ENCODE results near the gene ITGB8. TPM values are rescaled to one million over a fixed set of nuclear protein-coding genes. Genes with fewer than 3 reads are reported as not detected.

Gene ITGB8
- not detected for total RNA-seq

DNA sequence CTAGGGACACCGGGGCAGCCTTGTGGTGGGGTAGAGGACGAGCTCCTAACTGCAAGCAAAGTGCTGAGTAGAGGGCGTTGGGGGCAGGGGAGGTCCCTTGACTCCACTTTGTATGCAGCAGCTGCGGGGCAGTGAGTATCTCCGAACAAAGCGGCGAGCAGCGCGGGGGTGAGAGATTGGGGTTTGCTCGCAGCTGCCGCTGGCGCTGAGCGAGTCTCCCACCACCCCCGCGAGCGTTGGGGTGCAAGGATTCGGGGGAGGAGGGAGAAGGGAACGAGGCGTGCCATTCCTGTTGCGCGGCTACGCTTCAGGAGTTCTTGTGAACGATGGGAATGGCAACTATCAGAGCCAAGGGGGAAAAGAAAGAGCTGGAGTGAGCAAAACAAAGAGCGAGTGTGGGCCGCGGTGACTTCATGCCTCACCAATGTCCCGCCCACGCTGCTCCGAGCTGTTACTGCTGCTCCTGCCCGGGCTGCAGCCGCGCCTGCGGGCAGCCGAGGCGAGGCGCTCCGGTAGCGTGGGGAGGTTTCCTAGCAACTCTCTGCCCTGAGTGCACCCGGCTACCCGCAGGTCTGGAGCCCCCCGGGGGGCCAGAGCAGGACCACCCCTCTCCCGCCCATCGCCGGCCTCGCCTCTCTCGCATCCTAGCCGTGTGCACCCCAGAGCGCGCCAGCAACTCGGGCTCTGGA is at the start of gene ITGB8:
ITGB8 (plus strand) TSS at position 662 of the 689 bp plus-strand sequence. CDS start 907 bp downstream, outside the sequence.
- DNase-seq: peak; percentile 38
- ChIA-PET POLR2A (no interaction called here), CTCF (interaction anchor here (1.3 kb wide), 1 partner anchor 11 kb away, joined by 3 read pairs; no protein-coding TSS in a partner anchor)
- Mint-ChIP-seq H3K36me3 (ENCODE audit: low read depth) (no peaks in the 10 kb centered on the region), H3K4me1 (peaks cover 20% of the 10 kb centered on the region), H3K27me3 (peaks cover 45% of the 10 kb centered on the region), H3K27ac (no peak within 1 kb of the TSS), H3K9me3 (no peaks in the 10 kb centered on the region), H3K4me3 (peak within 1 kb of the TSS; percentile 62)

GRCh38 chr7:20282959-20283358 is 47.7 kb upstream of the ITGB8 start:
- no peak overlapping the region for H3K27ac Mint-ChIP-seq
- no peak for DNase-seq
- no peaks in the 10 kb centered on the region for H3K9me3 Mint-ChIP-seq
- no peak overlapping the region for H3K4me3 Mint-ChIP-seq
- ChIA-PET CTCF (no interaction called here), POLR2A (no interaction called here)
- no peaks in the 10 kb centered on the region for H3K27me3 Mint-ChIP-seq
- no peaks in the 10 kb centered on the region for H3K36me3 Mint-ChIP-seq (ENCODE audit: low read depth)
- no peaks in the 10 kb centered on the region for H3K4me1 Mint-ChIP-seq

GRCh38 chr7:20283385-20283784 is 47.3 kb upstream of the ITGB8 start:
- POLR2A ChIA-PET: no interaction called here
- no peak for DNase-seq
- no peak overlapping the region for H3K27ac Mint-ChIP-seq
- H3K36me3 Mint-ChIP-seq (ENCODE audit: low read depth): no peaks in the 10 kb centered on the region
- CTCF ChIA-PET: no interaction called here
- H3K27me3 Mint-ChIP-seq: no peaks in the 10 kb centered on the region
- no peaks in the 10 kb centered on the region for H3K4me1 Mint-ChIP-seq
- H3K4me3 Mint-ChIP-seq: no peak overlapping the region
- H3K9me3 Mint-ChIP-seq: no peaks in the 10 kb centered on the region

- ChIA-PET POLR2A (no interaction called here), CTCF (no interaction called here)
- no peak overlapping the region for H3K27ac Mint-ChIP-seq
- DNase-seq: no peak
- H3K36me3 Mint-ChIP-seq (ENCODE audit: low read depth): no peaks in the 10 kb centered on the region
- H3K9me3 Mint-ChIP-seq: no peaks in the 10 kb centered on the region
- H3K4me3 Mint-ChIP-seq: no peak overlapping the region
- no peaks in the 10 kb centered on the region for H3K27me3 Mint-ChIP-seq
- no peaks in the 10 kb centered on the region for H3K4me1 Mint-ChIP-seq
Measured at GRCh38 chr7:20284003-20284770, 46.5 kb upstream of the ITGB8 start.

DNA sequence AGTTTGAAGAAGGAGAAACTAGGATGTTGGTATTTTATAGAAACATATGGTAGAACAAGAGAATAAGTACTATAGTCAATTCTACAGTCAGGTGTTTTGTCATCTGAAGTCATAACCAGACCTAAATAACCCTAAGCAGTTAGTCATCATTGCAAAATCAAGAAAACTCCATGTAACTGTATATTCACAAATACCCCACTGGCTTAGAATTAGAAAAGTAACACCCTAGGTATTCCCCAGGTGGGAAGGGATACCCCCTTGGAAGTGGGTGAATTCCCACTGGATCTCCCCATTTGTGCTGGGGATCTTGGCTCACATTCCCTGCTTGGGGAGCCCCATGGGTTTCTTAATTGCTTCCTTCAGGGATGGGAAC is 45.9 kb upstream of the ITGB8 start:
- H3K9me3 Mint-ChIP-seq: no peaks in the 10 kb centered on the region
- DNase-seq: no peak
- H3K4me3 Mint-ChIP-seq: no peak overlapping the region
- CTCF ChIA-PET: no interaction called here
- H3K36me3 Mint-ChIP-seq (ENCODE audit: low read depth): no peaks in the 10 kb centered on the region
- no peaks in the 10 kb centered on the region for H3K27me3 Mint-ChIP-seq
- H3K27ac Mint-ChIP-seq: no peak overlapping the region
- no peaks in the 10 kb centered on the region for H3K4me1 Mint-ChIP-seq
- POLR2A ChIA-PET: no interaction called here

DNA sequence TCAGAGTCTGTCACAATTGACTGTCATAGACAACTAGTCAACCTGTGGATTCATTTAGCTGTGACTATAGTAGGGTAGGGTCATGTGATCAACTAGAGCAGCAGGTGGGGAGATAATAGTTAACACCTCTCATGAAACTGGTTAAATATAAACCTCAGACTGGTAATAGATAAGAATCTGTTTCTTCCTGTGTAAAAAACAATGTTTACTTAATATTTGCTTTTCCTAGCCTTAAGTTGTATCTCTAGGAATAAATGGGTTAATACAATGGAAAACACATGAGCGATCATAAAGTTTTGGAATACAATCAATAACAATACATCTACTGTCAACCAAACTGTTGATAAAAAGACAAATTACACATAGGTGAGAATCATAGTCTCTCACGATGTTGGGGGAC is 43.4 kb upstream of the ITGB8 start:
- DNase-seq: no peak
- H3K27ac Mint-ChIP-seq: no peak overlapping the region
- POLR2A ChIA-PET: no interaction called here
- CTCF ChIA-PET: no interaction called here
- H3K27me3 Mint-ChIP-seq: no peaks in the 10 kb centered on the region
- H3K4me1 Mint-ChIP-seq: no peaks in the 10 kb centered on the region
- no peaks in the 10 kb centered on the region for H3K36me3 Mint-ChIP-seq (ENCODE audit: low read depth)
- H3K4me3 Mint-ChIP-seq: no peak overlapping the region
- no peaks in the 10 kb centered on the region for H3K9me3 Mint-ChIP-seq

GRCh38 chr7:20288036-20288435 is 42.7 kb upstream of the ITGB8 start:
- POLR2A ChIA-PET: no interaction called here
- H3K4me3 Mint-ChIP-seq: no peak overlapping the region
- CTCF ChIA-PET: no interaction called here

DNA sequence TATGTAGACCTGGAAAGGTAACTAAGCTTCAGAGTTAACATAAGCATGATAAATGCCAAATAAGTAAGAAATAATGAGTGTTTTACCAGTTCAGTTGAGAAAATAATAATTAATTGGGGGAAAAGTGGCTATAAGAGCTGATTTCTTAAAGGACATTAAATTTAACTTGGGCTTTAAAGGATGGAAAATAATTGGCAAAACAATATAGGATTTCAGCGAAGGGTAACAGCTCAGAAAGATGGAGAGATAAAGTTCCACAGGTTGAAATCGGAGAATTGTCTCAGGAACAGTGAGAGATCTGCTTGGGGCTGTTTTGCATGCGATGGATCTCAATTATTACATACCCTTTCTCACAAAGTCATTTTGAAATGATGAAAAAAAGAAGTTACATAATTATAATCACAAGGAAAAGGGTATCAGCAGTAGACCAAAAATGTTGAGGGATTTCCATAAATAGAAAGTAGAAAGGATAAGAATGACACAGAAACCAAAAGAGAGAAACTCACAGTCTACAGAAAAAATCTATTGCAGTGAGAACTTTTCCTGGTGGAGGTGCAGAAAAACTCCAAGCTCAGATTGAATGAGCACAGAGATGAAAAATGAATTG is 40.1 kb upstream of the ITGB8 start:
- H3K4me1 Mint-ChIP-seq: no peaks in the 10 kb centered on the region
- H3K36me3 Mint-ChIP-seq (ENCODE audit: low read depth): no peaks in the 10 kb centered on the region
- no peak overlapping the region for H3K4me3 Mint-ChIP-seq
- H3K27ac Mint-ChIP-seq: no peak overlapping the region
- no peaks in the 10 kb centered on the region for H3K9me3 Mint-ChIP-seq
- ChIA-PET CTCF (no interaction called here), POLR2A (no interaction called here)
- DNase-seq: no peak
- H3K27me3 Mint-ChIP-seq: no peaks in the 10 kb centered on the region

More at GRCh38 chr7:20288036-20288435, 42.7 kb upstream of the ITGB8 start:
- no peaks in the 10 kb centered on the region for H3K4me1 Mint-ChIP-seq
- no peak overlapping the region for H3K27ac Mint-ChIP-seq
- DNase-seq: no peak
- no peaks in the 10 kb centered on the region for H3K36me3 Mint-ChIP-seq (ENCODE audit: low read depth)
- H3K27me3 Mint-ChIP-seq: no peaks in the 10 kb centered on the region
- no peaks in the 10 kb centered on the region for H3K9me3 Mint-ChIP-seq

DNA sequence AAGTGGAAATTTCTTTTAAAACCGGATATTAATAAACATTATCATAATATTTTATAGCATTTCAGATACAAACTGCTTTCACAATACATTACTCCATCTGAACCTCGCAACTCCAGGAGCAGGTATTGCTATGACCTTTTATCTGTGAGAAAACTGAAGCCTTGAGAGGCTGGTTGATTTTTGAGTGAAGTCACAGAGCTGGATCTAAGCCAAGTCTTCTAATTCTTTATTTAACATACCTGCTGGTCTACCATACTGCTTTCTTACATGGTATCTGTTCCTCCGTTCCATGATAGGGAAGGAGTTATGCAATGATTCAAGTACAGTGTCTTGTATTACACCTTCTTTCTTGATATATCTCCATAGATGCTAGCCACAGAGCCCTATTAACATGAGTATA is 37.4 kb upstream of the ITGB8 start:
- Mint-ChIP-seq H3K27me3 (no peaks in the 10 kb centered on the region), H3K4me1 (no peaks in the 10 kb centered on the region), H3K9me3 (no peaks in the 10 kb centered on the region), H3K27ac (no peak overlapping the region), H3K4me3 (no peak overlapping the region), H3K36me3 (ENCODE audit: low read depth) (no peaks in the 10 kb centered on the region)
- ChIA-PET CTCF (no interaction called here), POLR2A (no interaction called here)
- no peak for DNase-seq

DNA sequence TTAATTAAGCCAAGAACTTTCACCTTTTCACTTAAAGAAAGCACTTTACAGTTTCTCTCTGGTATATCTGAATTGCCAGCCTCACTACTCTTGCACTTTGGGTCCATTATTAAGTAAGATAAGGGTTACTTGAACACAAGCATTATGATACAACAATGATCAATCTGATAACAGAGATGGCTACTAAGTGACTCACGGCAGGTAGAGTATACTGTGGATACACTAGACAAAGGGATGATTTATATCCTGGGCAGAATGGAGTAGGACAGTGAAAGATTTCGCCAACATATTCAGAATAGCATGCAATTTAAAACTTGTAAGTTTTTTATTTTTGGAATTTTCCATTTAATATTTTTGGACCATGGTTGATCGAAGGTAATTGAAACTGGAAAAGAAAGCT is 34.3 kb upstream of the ITGB8 start:
- Mint-ChIP-seq H3K27me3 (no peaks in the 10 kb centered on the region), H3K27ac (no peak overlapping the region), H3K36me3 (ENCODE audit: low read depth) (no peaks in the 10 kb centered on the region), H3K9me3 (no peaks in the 10 kb centered on the region), H3K4me1 (peaks cover under 1% of the 10 kb centered on the region), H3K4me3 (no peak overlapping the region)
- no peak for DNase-seq
- POLR2A ChIA-PET: no interaction called here
- CTCF ChIA-PET: no interaction called here

DNA sequence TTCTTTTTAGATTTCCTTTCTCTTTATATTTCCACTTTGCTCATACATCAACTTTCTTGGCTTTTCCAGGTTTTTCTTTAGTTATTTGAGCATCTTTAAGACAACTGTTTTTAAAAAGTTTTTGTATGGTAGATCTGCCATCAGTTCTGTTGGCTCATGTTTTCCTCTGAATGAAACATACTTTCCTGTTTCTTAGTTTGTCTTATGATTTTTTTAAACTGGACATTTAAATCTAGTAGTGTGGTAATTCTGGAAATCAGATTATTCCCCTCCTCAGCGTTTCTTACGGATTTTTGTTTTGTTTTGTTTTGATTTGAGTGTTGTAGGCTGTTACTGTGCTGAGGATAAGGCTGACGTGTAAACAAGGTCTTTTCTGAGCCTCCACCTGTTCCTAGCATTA is 33.8 kb upstream of the ITGB8 start:
- Mint-ChIP-seq H3K9me3 (no peaks in the 10 kb centered on the region), H3K4me1 (peaks cover 2% of the 10 kb centered on the region), H3K27ac (no peak overlapping the region), H3K4me3 (no peak overlapping the region), H3K27me3 (no peaks in the 10 kb centered on the region), H3K36me3 (ENCODE audit: low read depth) (no peaks in the 10 kb centered on the region)
- DNase-seq: no peak
- POLR2A ChIA-PET: no interaction called here
- CTCF ChIA-PET: no interaction called here

- Mint-ChIP-seq H3K36me3 (ENCODE audit: low read depth) (no peaks in the 10 kb centered on the region), H3K27ac (no peak overlapping the region), H3K9me3 (no peaks in the 10 kb centered on the region), H3K4me3 (no peak overlapping the region), H3K27me3 (no peaks in the 10 kb centered on the region), H3K4me1 (peaks cover 2% of the 10 kb centered on the region)
- ChIA-PET CTCF (no interaction called here), POLR2A (no interaction called here)
- DNase-seq: no peak
Measured at GRCh38 chr7:20298486-20298901, 32.2 kb upstream of the ITGB8 start.

GRCh38 chr7:20299145-20299544 is 31.6 kb upstream of the ITGB8 start:
- DNase-seq: no peak
- Mint-ChIP-seq H3K27ac (no peak overlapping the region), H3K36me3 (ENCODE audit: low read depth) (no peaks in the 10 kb centered on the region), H3K4me1 (peaks cover 2% of the 10 kb centered on the region), H3K9me3 (no peaks in the 10 kb centered on the region), H3K27me3 (no peaks in the 10 kb centered on the region), H3K4me3 (no peak overlapping the region)
- CTCF ChIA-PET: no interaction called here
- POLR2A ChIA-PET: no interaction called here

All from activated CD4-positive, alpha-beta memory T cell treated with anti-CD3 and anti-CD28 coated beads, Interleukin-2, amount 10 ng/mL, durations not matched to agents 7 days and 5 days (primary cell).